G401 (cell line): ENCODE data around the gene PLD1. TPM values are rescaled to one million over a fixed set of nuclear protein-coding genes. Genes with fewer than 3 reads are reported as not detected.
"Not testable (repeated sequence)": the region's sequence is repeated elsewhere in the genome, so short reads cannot be mapped to it uniquely, and the experiment has no call there.

Experiments
- DNase-seq: peaks from one replicate; pipeline ENCODE4 v3.0.0-alpha.2; 2015; ENCODE audit warnings: low spot score
- in situ Hi-C: cut with HindIII; loops from 2 replicates; pipeline ENCODE4 v1.10.0; 2016; ENCODE audit warnings: low sequenced_read_pairs, mixed read lengths
- total RNA-seq: library from RNA; depleted of rRNA; stranded (reverse); fragments of >200 nt; shearing (Covaris generic); gene quantifications from 2 replicates; pipeline ENCODE4 v1.2.3, GENCODE V29; 2014

The PLD1 gene
- total RNA-seq, 1 experiment from 2014 or later = not detected

GRCh38 chr3:171757361-171758034 is 52.8 kb downstream of the PLD1 start:
- DNase-seq = no peak
- in situ Hi-C loops = no loop called here

- in situ Hi-C loops = no loop called here
- DNase-seq = no peak
These were observed 54.6 kb downstream of the PLD1 start for GRCh38 chr3:171755656-171756055.

GRCh38 chr3:171755015-171755589 is 55.2 kb downstream of the PLD1 start:
- DNase-seq = no peak

GRCh38 chr3:171753665-171754408 is 56.4 kb downstream of the PLD1 start:
- no peak for DNase-seq
- in situ Hi-C loops = no loop called here

More at GRCh38 chr3:171755015-171755589, 55.2 kb downstream of the PLD1 start:
- in situ Hi-C loops = no loop called here

GRCh38 chr3:171753025-171753472 is 57.2 kb downstream of the PLD1 start:
- no peak for DNase-seq
- in situ Hi-C loops = no loop called here

- in situ Hi-C loops = no loop called here
- no peak for DNase-seq
These were observed 58.0 kb downstream of the PLD1 start for GRCh38 chr3:171752329-171752728.

GRCh38 chr3:171749124-171749523 is 61.2 kb downstream of the PLD1 start:
- in situ Hi-C loops = no loop called here

GRCh38 chr3:171748064-171748924 is 62.0 kb downstream of the PLD1 start:
- no peak for DNase-seq
- in situ Hi-C loops = no loop called here

More at GRCh38 chr3:171749124-171749523, 61.2 kb downstream of the PLD1 start:
- no peak for DNase-seq

GRCh38 chr3:171747223-171747920 is 62.9 kb downstream of the PLD1 start:
- no peak for DNase-seq
- in situ Hi-C loops = no loop called here

GRCh38 chr3:171746320-171747222 is 63.7 kb downstream of the PLD1 start:
- in situ Hi-C loops, DNase-seq: not testable (repeated sequence)

GRCh38 chr3:171745577-171746319 is 64.5 kb downstream of the PLD1 start:
- in situ Hi-C loops = no loop called here
- no peak for DNase-seq

GRCh38 chr3:171744158-171744741 is 66.0 kb downstream of the PLD1 start:
- no peak for DNase-seq
- in situ Hi-C loops = no loop called here

GRCh38 chr3:171743327-171744157 is 66.7 kb downstream of the PLD1 start:
- DNase-seq = no peak
- in situ Hi-C loops = no loop called here

GRCh38 chr3:171741377-171741776 is 68.9 kb downstream of the PLD1 start:
- in situ Hi-C loops = no loop called here

GRCh38 chr3:171736556-171736955 is 73.7 kb downstream of the PLD1 start:
- in situ Hi-C loops = no loop called here
- DNase-seq = no peak

More at GRCh38 chr3:171741377-171741776, 68.9 kb downstream of the PLD1 start:
- DNase-seq = no peak

- in situ Hi-C loops = no loop called here
These were observed 76.7 kb downstream of the PLD1 start for GRCh38 chr3:171733561-171733960.

More at GRCh38 chr3:171733561-171733960, 76.7 kb downstream of the PLD1 start:
- no peak for DNase-seq
